GM21528 (cell line): ENCODE measurements around the gene CD209.
"Not testable (repeated sequence)": the region's sequence is repeated elsewhere in the genome, so short reads cannot be mapped to it uniquely, and the experiment has no call there.

ENCODE experiments used
- ATAC-seq: cut with Tn5 transposase; IDR thresholded peaks from one replicate; pipeline ENCODE4 v1.9.1; 2021; ENCODE audit warnings: mild to moderate bottlenecking, moderate library complexity; ENCODE audit not compliant: unreplicated experiment, low FRiP score

Gene CD209

DNA sequence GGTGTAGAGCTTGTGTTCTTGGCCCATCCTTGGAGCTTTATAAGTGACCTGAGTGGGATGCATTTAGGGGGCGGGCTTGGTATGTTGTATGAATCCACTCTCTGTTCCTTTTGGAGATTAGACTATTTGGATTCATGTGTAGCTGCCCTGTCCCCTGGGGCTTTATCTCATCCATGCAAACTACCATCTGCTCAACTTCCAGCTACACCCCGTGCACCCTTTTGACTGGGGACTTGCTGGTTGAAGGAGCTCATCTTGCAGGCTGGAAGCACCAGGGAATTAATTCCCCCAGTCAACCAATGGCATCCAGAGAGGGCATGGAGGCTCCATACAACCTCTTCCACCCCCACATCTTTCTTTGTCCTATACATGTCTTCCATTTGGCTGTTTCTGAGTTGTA, 21.8 kb upstream of the CD209 start:
- no peak for ATAC-seq

DNA sequence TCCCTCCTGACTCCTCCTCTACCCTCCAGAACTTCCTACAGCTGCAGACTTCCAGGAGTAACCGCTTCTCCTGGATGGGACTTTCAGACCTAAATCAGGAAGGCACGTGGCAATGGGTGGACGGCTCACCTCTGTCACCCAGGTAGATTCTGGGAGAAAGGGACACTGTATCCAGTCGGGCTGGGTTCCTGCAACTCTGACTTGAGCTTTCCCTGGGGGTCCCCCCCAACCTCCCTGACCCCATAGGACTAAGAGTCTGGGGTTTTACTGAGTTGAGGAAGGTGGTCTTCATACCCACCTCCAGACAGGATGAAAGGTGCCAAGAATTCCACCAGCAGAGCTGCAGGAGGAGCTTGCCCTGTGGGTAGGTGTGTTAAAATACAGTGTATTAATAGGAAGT, 20.2 kb upstream of the CD209 start:
- no peak for ATAC-seq

DNA sequence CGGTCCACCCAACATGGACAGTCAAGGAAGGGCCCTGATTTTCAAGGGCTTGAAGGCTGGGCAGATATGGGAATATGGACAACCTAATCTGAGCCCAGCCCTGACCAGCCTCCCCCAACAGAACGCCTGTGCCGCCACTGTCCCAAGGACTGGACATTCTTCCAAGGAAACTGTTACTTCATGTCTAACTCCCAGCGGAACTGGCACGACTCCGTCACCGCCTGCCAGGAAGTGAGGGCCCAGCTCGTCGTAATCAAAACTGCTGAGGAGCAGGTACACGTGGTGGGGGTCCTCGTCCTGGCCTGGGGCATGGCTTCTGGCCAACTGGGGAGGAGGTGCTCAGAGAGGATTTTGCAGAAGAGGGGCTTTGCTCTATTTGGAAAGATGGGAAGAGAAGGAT, 19.2 kb upstream of the CD209 start:
- ATAC-seq = no peak

DNA sequence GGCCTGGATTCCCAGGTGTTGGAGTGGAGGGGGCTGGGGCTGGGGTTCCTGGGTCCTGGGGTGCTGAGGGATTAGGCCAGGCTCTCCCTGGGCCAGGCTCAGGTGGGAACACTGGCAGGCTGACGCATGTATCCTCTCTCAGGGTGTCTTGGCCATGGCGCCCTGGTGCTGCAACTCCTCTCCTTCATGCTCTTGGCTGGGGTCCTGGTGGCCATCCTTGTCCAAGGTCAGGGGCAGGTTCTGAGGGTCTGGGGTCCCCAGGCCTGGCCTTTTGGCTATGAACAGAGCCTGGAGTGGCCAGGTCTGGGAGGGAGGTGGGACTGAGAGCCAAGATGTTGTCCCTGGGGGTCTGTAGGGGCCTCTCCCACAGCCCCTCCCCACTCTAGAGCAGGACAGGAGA, 17.7 kb upstream of the CD209 start:
- not testable (repeated sequence) for ATAC-seq

DNA sequence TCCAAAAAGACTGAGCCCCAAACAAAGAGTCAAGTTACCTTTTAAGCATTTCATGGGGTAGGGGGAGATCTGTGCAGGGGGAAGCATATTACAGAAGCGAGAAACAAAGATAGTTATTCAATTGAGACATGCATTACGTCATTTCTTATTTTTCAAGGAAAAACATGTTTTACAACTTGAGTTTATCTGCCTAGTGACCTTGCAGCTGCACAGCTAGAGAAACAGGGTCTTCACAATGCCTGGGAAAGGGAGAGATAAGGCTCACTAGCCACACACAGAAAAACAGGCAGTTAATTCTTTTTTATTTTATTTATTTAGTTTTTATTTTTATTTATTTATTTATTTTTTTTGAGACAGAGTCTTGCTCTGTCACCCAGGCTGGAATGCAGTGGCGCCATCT, 16.8 kb upstream of the CD209 start:
- not testable (repeated sequence) for ATAC-seq

DNA sequence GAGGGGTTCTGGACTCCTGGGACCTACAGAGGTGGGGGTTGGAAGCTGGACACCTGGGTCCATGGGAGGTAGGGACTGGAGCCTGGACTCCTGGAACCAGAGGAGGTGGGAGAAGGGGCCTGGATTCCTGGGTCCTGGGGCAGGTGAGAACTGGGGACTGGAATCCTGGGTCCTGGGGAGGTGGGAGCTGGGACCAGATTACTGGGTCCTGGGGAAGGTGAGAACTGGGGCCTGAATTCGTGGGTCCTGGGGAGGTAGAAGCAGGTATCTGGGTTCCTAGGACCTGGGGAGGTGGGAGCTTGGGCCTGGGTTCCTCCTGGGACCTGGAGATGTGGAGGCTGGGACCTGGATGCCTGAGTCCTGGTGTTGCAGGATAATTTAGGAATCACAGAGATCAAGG, 16.4 kb upstream of the CD209 start:
- no peak for ATAC-seq

DNA sequence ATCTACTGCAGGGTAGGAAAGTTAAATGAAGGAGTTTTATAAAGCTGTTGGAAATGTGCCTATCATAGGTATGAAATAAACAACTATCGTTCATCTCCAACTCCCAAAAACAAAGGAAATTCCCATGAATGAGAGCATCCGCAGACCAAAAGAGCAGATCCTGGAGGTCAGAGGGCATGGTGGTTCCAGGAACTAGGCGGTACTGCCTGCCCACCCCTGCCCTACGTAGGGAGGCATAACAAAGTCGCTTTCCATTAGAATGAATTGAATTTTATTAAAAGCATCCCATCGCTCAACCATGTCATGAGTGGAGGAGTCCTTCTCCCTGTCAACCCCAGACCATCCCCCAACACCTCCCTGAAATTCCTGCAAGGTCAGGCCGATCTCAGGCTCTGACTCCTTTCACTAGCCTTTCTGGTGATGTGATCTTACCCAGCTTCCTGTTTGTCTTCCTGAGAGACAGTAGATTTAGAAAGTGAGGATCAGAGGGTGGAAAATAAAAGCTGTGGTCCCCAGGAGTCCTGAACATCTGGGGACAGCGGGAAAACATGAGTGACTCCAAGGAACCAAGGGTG, 15.5 kb upstream of the CD209 start, which contains the start of gene CLEC4M:
CLEC4M (plus strand) TSS at position 525 of the 575 bp plus-strand sequence; CDS start at position 549, 24 bp downstream.
- no peak for ATAC-seq

DNA sequence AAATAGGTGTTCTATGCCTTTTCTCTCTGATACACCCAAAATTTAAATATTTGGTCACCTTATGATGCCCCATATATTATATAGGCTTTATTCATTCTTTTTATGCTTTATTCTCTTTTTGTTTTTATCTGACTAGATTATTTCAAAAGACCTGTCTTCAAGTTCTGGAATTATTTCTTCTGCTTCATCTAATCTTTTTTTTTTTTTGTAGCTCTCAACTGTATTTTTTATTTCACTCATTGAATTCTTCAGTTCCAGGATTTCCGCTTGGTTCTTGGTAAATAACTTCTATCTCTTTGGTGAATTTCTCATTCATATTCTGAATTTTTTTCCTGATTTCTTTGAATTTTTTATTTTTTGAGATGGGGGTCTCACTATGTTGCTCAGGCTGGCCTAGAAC, 11.8 kb upstream of the CD209 start:
- no peak for ATAC-seq

DNA sequence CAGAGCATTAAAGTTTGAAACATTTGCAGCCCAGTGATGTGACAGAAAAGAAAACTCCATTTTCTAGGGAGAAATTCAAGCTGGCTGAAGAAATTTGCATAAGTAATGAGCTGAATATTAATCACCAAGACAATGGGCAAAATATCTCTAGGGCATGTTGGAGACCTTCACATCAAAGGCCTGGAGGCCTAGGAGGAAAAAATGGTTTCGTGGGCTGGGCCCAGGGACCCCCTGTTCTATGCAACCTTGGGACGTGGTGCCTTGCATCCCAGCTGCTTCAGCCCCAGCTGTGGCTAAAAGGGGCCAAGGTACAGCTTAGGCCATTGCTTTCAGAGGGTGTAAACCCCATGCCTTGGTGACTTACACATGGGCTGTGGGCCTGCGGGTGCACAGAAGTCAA, 10.0 kb upstream of the CD209 start:
- no peak for ATAC-seq

DNA sequence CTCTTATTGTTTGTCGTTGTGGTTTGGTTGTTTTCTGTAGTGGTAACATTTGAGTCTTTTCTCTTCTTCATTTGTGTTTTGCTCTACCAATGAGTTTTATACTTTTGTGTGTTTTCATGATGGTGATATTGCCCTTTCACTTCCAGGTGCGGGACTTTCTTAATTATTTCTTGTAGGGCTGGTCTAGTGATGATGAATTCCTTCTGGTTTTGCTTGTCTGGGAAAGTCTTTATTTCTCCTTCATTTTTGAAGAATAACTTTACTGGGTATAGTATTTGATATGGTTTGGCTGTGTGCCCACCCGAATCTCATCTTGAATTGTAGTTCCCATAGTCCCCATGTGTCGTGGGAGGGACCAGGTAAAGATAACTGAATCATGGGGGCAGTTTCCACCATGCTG, 8.9 kb upstream of the CD209 start:
- ATAC-seq = no peak

DNA sequence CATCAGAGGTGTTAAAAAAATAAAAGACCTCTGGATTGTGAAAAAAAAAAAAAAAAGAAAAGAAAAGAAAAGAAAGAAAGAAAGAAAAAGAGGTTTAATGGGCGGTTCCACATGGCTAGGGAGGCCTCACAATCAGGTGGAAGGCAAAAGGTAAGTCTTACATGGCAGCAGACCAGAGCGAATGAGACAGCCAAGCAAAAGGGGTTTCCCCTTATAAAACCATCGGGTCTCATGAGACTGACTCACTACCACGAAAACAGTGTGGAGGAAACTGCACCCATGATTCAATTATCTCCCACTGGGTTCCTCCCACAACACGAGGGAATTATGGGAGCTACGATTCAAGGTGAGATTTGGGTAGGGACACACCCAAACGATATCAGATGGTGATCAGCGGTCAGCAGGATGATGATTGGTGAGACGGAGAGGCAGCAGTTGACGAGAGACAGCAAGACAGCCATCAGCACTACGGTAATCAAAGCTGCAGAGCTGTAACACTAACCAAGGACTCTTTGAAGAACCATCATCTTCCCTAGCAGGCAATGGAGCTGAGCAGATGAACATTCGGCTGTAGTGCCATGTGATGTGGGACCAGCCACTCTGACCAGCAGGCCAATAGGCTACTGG, 3.9 kb upstream of the CD209 start:
- ATAC-seq = no peak

DNA sequence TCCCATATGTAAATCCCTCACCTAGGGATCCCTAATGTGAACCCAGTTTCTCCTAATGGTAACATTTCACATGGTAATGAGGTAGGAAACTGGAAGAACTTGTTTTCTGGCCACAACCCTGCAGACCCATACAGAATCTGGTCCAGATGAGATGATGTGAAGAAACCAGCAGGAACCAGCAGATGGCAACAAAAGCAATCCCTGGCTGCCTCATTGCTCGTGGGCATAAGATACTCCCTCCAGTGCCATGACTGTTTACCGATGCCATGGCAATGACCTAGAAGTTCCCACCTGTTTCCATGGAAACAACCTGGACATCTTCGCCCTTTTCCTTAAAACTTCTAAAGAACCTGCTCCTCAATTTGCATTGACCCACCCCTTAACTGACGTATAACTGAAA, 1.4 kb upstream of the CD209 start:
- no peak for ATAC-seq

DNA sequence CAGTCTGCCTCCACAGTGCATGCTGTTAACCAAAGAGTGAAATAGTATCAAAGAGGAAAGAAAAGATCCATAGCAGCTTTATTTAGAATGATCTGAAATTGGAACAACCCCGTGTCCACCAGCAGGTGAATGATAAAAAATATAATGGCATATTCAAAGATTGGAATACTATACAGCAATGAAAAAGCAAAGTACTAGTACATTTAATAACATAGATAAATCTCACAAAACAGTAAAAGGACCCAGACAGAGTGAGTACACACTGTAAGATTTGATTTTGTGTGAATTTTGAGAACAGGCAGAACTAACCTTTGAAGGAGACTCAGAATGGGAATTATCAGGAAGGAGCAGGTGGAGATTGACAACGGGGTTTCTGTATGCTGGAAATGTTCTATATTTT, 837 bp upstream of the CD209 start:
- no peak for ATAC-seq

DNA sequence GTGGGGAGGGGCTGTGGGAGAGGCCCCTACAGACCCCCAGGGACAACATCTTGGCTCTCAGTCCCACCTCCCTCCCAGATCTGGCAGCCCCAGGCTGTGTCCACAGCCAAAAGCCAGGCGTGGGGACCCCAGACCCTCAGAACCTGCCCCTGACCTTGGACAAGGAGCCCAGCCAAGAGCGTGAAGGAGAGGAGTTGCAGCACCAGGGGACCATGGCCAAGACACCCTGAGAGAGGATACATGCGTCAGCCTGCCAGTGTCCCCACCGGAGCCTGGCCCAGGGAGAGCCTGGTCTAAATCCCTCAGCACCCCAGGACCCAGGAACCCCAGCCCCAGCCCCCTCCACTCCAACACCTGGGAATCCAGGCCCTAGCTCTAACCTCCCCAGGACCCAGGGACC, 1.0 kb downstream of the CD209 start:
- not testable (repeated sequence) for ATAC-seq

DNA sequence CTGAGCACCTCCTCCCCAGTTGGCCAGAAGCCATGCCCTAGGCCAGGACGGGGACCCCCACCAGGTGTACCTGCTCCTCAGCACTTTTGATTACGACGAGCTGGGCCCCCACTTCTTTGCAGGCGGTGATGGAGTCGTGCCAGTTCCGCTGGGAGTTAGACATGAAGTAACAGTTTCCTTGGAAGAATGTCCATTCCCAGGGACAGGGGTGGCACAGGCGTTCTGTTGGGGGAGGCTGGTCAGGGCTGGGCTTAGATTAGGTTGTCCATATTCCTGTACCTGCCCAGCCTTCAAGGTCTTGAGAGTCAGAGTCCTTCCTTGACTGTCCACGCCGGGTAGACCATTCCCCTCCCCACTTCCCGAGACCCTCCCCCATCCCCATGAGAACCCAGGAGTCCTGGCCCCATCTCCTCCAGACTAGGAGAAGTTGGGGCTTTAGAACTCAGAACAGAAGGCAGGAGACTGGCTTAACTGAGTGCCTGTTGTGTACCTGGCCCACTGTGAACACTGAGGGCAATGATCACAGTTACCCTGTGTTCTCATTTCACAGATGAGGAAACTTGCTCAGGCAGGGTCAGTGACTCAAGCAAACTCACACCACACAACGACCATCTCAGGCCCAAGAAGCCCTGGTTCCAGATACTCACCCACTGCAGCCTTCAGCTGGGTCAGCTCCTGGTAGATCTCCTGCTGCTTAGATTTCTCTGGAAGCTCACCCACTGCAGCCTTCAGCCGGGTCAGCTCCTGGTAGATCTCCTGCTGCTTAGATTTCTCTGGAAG, 2.3 kb downstream of the CD209 start:
- ATAC-seq = no peak

DNA sequence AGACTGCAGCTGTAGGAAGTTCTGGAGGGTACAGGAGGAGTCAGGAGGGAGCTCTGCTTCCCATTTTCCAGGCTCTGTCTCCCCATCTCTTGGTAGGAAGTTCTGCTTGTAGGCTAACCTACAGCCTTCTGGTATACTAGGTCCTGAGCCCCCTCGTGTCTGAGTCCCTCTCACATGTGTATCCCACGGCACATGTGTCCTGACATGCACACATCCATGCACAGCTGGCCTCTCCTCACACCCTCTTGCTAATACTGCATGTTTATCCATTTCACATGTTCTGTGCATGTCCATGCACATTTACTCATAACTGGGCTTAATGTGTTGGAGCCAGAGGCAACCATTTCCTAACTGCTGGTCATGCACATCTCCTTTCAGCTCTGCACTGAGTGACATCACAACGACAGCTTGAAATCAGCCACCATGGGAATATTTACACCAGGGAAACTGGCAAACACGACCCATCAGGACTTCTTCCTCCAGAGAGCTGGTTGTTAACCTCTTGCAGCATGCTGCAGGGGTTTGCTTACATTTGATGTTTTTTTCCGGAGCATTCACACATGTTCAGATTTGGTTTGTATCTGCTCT, 3.0 kb downstream of the CD209 start:
- no peak for ATAC-seq

DNA sequence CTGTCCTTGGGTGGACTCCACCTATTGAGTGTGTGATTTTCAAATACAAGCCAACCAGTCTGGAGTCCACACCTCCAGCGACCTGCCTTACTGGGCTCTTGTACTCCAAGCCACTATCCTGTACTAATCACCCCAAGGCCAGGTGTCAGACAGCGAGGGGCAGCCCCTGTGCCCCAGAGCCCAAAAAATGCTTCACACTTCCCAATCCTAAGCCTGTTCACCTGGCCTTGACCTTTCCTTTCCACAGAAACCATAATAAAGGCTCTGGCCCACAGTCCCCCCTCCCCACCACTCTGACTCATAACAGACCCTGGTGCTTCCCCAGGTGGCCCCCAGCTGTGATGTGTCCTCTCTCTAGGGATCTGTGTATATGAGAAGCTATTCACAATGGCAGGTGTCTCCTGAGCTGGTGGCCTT, 3.9 kb downstream of the CD209 start:
- ATAC-seq = peak; percentile 50

DNA sequence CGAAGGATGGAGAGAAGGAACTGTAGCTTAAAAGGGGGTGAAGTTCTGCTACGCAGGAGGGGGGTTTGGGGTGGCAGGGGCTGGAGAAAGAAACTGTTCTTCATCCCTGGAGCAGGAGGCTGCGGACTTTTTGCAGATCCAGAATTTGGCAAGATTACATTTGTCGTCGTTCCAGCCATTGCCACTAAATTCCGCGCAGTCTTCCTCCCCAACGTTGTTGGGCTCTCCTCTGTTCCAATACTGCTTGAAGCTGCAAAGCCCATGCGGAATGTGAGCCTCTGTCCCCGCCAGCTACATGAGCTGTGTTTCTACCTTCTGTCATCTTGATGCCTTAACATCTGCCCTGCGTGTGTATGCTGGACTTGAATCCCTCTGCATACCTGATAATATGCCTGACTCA, 4.3 kb downstream of the CD209 start:
- ATAC-seq = no peak

DNA sequence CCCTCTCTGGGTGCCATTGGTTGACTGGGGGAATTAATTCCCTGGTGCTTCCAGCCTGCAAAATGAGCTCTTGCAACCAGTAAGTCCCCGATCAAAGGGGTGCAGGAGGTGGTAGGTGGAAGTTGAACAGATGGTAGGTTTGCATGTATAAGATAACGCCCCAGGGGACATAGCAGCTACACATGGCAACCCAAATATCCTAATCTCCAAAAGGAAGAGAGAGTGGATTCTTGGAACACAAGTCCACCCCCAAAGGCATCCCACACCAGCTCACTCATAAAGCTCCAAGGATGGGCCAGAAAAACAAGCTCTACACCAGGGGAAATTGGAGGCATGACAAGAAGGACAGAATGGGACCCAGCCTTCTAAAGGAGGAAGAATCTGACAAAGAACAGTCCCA, 4.8 kb downstream of the CD209 start:
- no peak for ATAC-seq

DNA sequence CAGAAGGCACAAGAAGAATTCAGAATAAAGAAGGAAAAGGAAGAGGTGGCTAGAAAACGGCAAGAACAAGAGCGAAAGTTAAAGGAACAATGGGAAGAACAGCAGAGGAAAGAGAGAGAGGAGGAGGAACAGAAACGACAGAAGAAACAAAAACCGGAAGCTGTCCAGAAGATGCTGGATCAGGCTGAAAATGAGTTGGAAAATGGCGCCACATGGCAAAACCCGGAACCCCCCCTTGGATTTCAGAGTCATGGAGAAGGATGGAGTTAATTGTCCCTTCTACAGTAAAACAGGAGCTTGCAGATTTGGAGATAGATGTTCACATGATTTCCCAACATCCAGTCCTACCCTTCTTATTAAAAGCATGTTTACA, 6.7 kb downstream of the CD209 start:
- ATAC-seq = no peak

DNA sequence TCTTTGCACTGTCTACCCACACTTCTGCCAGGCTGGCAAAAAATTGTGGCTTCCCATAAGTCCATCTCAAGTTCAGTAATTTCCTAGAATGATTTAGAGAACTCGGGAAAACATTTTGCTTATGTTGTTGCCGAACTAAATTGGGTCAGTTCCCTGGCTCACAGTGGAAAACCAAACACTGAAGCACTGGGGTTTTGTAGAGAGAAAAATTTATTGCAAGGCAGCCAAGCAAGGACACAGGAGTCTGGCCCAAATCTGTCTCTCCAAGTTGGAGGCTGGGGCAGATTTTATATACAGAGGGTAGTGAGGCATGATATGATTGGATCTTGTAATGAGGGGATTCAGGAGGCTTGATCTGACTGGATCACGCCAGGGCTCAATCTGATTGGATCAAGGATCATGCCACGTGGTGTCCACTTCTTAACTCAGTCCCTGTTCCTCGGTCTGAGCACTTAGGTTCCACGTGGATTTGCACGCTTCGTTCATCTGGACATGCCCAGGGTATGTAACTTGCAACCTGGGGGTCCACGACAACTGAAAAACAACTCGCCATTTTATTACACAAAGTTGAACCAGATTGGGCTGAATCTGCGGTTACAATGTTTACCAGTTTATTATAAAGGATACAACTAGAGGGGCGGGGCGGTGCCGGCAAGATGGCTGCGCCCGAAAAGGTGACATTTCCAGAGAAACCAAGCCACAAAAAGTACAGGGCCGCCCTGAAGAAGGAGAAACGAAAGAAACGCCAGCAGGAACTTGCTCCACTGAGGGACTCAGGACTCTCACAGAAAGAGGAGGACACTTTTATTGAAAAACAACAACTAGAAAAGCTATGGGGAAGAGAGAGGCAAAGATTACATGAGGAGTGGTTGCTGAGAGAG, 7.3 kb downstream of the CD209 start:
- ATAC-seq = no peak
